ENCODE results near the gene KLF4.
A peak's percentile ranks its signal among the peaks of the same experiment; 100 is the strongest.
"Not testable (repeated sequence)": the region's sequence is repeated elsewhere in the genome, so short reads cannot be mapped to it uniquely, and the experiment has no call there.

KLF4 gene

DNA sequence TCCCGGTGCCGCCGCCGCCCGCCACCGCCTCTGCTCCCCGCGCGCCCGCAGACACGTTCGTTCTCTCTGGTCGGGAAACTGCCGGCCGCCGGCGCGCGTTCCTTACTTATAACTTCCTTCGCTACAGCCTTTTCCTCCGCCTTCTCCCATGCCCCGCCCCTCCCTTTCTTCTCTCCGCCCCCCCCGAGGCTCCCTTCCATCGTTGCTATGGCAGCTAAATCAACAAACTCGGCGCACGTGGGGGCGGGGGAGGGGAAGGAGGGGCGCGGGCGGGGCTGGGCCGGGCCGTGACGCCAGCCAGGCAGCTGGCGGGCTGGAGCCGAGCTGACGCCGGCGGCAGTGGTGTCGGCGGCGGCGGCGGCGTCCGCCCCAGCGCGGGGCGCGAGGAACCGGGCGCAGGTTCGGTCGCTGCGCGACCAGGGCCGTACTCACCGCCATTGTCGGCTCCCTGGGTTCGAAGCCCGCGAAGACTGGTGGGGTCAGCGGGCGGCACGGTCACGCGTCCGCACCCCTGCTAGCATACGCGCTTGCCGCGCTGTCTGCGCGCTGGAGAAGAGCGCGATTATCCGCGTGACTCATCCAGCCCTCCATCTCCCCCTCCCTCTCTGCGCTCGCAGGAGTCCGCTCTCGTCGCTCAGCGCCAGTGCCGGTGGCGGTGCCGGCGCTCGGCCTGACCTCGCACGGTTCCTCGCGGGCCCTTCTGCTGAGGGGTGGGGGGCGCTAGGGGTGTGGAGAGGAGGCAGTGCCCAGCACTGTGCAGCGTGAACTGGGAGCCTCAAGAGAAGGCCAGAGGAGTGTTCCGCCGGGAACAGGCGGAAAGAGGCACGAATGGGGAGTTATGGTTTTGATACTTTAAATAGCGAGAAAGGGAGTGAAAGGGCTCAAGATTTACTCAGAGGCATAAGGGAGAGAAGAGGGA lies at the start of gene KLF4:
Gene KLF4 (minus strand): TSS at position 83 of the 919 bp plus-strand sequence. CDS start 597 bp downstream, outside the sequence.
- DNase-seq: peak; percentile 49

DNA sequence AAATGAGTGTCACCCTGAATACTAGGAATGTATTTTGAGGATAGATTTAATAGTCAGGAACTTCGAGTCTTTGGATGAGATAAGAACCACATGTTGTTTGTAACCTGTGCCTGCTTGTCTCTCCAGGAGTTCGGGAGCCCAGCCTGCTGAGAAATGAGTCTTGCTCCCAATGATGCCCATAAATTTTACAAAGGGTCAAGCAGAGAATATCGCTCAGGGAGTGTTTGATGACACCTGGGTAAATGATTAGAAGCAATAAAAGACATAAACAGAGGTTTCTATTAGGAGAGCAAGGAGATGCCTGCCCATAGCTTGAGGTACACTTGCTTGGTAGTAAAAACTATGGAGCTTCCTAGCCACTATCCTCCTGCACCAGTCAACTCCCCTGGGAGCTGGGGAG lies 46.9 kb upstream of the KLF4 start:
- no peak for DNase-seq

DNA sequence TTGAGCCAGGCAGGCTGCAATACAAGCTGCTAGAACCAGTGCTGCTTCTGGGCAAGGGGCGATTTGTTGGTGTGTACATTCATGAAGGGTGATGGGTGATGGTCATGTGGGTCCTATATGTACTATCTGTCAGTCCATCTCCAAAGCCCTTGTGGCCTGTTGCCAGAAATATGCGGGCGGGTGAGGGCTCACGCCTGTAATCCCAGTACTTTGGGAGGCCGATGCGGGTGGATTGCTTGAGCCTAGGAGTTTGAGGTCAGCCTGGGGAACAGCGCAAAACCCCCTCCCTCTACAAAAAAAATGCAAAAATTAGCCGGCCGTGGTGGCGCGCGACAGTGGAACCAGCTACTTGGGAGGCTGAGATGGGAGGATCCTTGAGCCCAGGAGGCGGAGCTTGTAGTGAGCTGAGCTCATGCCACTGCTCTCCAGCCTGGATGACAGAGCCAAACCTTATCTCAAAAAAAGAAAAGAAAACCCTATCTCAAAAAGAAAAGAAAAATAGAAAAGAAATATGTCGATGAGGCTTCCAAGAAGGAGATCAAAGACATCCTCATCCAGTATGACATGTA lies 45.0 kb upstream of the KLF4 start:
- no peak for DNase-seq

GRCh38 chr9:107530679-107531078 lies 41.1 kb upstream of the KLF4 start:
- DNase-seq: no peak

DNA sequence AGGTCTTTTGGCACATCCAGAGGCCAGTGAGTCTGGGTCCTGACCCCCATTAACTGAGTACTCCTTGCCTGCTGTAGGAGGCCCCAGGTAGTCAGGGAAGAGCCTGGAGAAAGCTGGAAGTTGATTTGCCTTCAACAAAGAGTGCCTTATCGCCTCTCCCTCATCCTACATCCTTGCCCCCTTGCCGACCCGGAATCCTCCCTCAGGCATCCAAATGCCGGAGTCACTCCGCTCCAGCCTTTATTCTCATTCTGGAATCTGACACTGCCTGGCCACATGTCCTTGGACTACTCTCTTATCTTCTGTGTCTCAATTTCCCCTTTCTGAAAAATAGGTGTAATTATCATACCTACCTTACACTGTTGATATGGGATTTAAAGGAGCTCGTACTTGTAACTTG lies 39.1 kb upstream of the KLF4 start:
- DNase-seq: no peak

- no peak for DNase-seq
These were observed 34.0 kb upstream of the KLF4 start for GRCh38 chr9:107523539-107523938.

DNA sequence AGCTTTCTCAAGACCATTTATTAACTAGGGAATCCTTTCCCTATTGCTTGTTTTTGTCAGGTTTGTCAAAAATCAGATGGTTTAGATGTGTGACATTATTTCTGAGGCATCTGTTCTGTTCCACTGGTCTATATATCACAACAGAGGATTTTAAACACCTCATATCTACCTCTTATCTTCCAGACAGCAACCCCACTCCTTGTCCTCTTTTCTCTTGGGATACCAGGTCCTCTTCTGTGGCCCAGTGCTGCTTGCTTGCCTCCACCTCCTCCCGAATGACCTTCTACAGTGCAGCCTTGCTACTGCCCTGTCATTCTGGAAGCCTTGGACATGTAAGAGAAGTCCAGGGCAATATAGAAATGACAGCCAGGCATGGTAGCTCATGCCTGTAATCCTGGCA lies 30.6 kb upstream of the KLF4 start:
- no peak for DNase-seq

DNA sequence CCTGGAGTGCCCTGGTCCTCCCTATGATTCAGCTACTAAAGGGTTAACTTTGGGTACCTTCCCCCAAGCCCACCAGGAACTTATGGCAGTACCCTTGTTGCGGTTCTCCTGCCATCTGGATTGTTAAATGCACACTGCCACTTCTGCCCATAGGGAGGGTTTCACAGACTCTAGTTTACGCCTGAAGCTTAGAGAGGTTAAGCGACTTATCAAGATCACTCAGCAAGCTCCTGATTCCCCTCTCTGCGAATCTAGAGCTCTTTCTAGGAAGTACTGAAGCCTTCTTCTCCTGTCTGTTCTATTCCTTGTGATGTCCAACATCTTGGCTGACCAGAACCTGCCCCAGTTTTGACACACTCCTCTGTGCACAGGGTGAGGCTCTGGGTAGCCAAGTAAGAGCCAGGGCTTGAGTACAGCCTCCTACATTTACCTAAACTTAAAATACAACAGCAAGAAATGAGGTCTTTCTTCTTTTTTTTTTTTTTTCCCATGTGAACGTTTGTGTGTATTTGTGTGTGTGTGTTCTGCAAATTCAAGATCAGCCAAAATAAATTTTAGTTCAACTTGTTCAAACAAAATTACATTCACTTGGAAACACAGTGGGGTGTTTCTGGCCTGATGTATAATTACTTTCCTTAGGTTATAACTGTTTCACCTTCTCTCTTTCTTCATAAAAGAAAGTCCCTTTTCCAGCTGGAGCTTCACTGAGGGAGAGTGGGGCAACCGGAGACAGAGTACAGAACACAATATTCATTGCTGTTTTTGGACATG lies 28.7 kb upstream of the KLF4 start:
- DNase-seq: no peak

DNA sequence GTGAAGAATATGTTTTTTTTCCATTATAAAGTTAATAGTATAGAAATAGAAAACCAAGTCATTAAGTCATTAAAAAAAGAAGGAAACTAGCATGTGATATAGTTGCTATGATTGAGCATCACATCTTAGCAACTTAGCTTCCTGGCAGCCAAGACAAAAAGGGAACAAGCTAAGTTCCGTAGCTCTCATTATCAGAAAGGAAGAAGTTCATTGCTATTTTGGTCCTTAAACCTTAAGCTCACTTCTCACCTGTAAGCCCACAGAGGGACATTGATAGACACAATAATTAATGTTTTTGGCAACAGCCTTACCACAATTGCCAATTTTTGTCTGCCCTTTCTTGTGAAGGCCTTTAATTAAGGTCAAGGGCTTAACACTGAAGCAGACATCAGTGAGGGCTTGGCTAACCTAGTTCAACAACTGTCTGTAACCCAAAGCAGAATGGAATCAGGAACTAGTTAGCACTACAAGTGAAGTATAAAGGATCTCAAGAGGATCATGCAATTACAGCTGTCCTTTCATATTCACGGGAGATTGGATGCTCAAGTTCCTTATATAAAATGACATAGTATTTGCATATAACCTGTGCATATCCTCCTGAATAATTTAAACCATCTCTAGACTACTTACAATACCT lies 24.0 kb upstream of the KLF4 start:
- peak; percentile 6 for DNase-seq

- no peak for DNase-seq
These were observed 15.3 kb upstream of the KLF4 start for GRCh38 chr9:107504585-107505455.

DNA sequence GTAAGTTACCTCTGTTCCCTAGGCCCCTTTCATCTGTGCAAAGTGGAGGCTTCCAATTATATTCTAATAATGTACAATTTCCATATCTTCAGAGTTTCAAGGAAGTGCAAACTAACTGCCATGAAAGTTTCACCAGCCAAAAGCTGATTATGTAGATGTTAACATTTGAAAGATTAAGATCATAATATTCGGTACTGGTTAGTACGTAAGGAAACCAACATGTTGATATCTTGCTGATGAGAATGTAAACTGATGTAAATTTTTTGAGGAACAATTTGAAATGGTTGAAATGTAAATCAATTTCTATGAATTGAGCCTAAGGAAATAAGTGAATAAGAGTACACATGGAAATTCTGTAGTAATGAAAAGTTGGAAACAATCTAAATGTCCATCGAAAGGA lies 12.9 kb upstream of the KLF4 start:
- DNase-seq: no peak

GRCh38 chr9:107500421-107501200 lies 11.0 kb upstream of the KLF4 start:
- not testable (repeated sequence) for DNase-seq

DNA sequence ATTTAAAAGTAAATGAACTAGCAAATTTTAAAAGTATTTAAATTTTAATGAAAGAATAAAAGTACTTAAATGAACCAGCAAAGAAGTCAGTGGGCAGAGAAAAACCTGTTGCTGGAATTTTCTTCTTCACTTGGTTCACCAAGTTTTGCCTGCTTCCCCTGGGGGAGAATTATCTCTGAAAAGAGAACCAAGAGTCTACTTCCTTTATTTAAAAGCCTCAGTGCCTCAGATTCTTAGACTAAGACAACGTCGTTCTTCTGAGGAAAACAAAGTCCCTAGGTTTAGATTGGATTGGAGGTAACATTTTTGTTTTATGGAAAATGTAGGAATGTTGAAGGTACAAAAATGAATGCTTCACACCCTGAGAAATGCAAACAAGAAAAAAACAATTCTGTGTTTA lies 7.4 kb upstream of the KLF4 start:
- no peak for DNase-seq

GRCh38 chr9:107492381-107492970 lies 2.9 kb upstream of the KLF4 start:
- DNase-seq: no peak

GRCh38 chr9:107491081-107492053 lies 1.8 kb upstream of the KLF4 start:
- no peak for DNase-seq

GRCh38 chr9:107490606-107490970 lies 1.0 kb upstream of the KLF4 start:
- not testable (repeated sequence) for DNase-seq

GRCh38 chr9:107489144-107489673 lies 360 bp downstream of the KLF4 start:
- DNase-seq: no peak

- no peak for DNase-seq
These were observed 1.0 kb downstream of the KLF4 start for GRCh38 chr9:107488375-107489143.

Data from CD4-positive, alpha-beta T cell treated with Interleukin-4 for 4 hours (primary cell).